Osteoblast (primary cell): Measurements from ENCODE around the gene SPAM1. TPM values are rescaled to one million over a fixed set of nuclear protein-coding genes. Genes with fewer than 3 reads are reported as not detected.

Source experiments
- total RNA-seq: library from RNA; depleted of rRNA; stranded (reverse); fragments of >200 nt; gene quantifications from 2 replicates; pipeline ENCODE4 v1.2.3, GENCODE V29; 2012

Gene SPAM1
- total RNA-seq, 1 donor: not detected

Other genes starting within 250 kb of the SPAM1 start
- 23.2 and 24.5 TPM in 2 replicates for gene WASL, start 176.2 kb upstream of the SPAM1 start, total RNA-seq
- not detected in 2 replicates for gene HYAL4, start 80.1 kb upstream of the SPAM1 start, total RNA-seq
- not detected in 2 replicates for gene TMEM229A, start 107.8 kb downstream of the SPAM1 start, total RNA-seq